SK-N-SH (cell line): Measurements from ENCODE around the gene NRL. TPM values are rescaled to one million over a fixed set of nuclear protein-coding genes. Genes with fewer than 3 reads are reported as not detected.

Experiments
- CTCF ChIA-PET: fragments of 300-600, 350-600 bp; formaldehyde crosslinking; extraction: SDS; loops from one replicate; lab custom pipeline; 2021; lab: Yijun Ruan, JAX
- POLR2A ChIA-PET: fragments of 350-600 bp; sonication (Branson Sonifier 250); formaldehyde crosslinking; extraction: SDS; loops from one replicate; lab custom pipeline; 2020; ENCODE audit warnings: antibody characterized with exemption, inconsistent platforms; lab: Yijun Ruan, JAX
- DNase-seq: peaks from one replicate; pipeline ENCODE4 v3.0.0; 2012
- H2AFZ ChIP-seq: fragments of 200-600 bp; sonication (generic); 2 replicates; pipeline ENCODE4 v1.8.1; 2016; ENCODE audit warnings: antibody characterized with exemption, mild to moderate bottlenecking, low read depth
- H3F3A ChIP-seq: fragments of 200-600 bp; sonication (generic); replicated peaks from 2 replicates; pipeline ENCODE3; 2016; ENCODE audit warnings: antibody characterized with exemption, mild to moderate bottlenecking; ENCODE audit not compliant: insufficient read depth
- H3K27ac ChIP-seq, 2 experiments: fragments of 200-500 bp in 1 of 2; fragments of 200-600 bp in 1 of 2; sonication (Bioruptor generic) in 1 of 2; sonication (generic), shearing (Covaris generic) in 1 of 2; 2 replicates each; pipeline versions ENCODE4 v1.5.1 to v1.6.1; 2014 to 2016; ENCODE audit warnings: low read depth in 2 of 2, inconsistent platforms in 1 of 2, low read length in 1 of 2, mild to moderate bottlenecking in 1 of 2, mixed read lengths in 1 of 2
- H3K27me3 ChIP-seq: fragments of 200-600 bp; sonication (generic), shearing (Covaris generic); 2 replicates; pipeline ENCODE4 v1.6.1; 2016; ENCODE audit warnings: mixed run types; ENCODE audit not compliant: insufficient read depth
- H3K36me3 ChIP-seq, 2 experiments: fragments of 200-500 bp in 1 of 2; fragments of 200-600 bp in 1 of 2; sonication (Bioruptor generic) in 1 of 2; sonication (generic) in 1 of 2; replicated peaks in 1 of 2; 2 replicates each; pipeline versions ENCODE3 to v1.5.1; 2014 to 2016; ENCODE audit warnings: low read length in 1 of 2, mild to moderate bottlenecking in 1 of 2; ENCODE audit not compliant: insufficient read depth in 2 of 2, control insufficient read depth in 1 of 2
- H3K4me1 ChIP-seq, 2 experiments: fragments of 200-500 bp in 1 of 2; fragments of 200-600 bp in 1 of 2; sonication (Bioruptor generic) in 1 of 2; sonication (generic), shearing (Covaris generic) in 1 of 2; 2 replicates each; pipeline versions ENCODE4 v1.5.1 to v1.6.1; 2014 to 2016; ENCODE audit warnings: low read depth in 1 of 2, low read length in 1 of 2, mixed run types in 1 of 2; ENCODE audit not compliant: insufficient read depth in 2 of 2, control insufficient read depth in 1 of 2
- H3K4me2 ChIP-seq: fragments of 200-600 bp; sonication (generic), shearing (Covaris generic); 2 replicates; pipeline ENCODE4 v1.6.1; 2017; ENCODE audit warnings: mixed run types
- H3K4me3 ChIP-seq, 2 experiments: fragments of 200-500 bp in 1 of 2; fragments of 200-600 bp in 1 of 2; sonication (Bioruptor generic) in 1 of 2; sonication (generic), shearing (Covaris generic) in 1 of 2; 2 replicates each; pipeline versions ENCODE4 v1.5.1 to v1.8.1; 2014 to 2016; ENCODE audit warnings: low read depth in 2 of 2, inconsistent platforms in 1 of 2, low read length in 1 of 2, mild to moderate bottlenecking in 1 of 2, mixed read lengths in 1 of 2, moderate library complexity in 1 of 2
- H3K79me2 ChIP-seq: fragments of 200-600 bp; sonication (generic); 2 replicates; pipeline ENCODE4 v1.8.1; 2017; ENCODE audit warnings: mild to moderate bottlenecking; ENCODE audit not compliant: insufficient read depth
- H3K9ac ChIP-seq: fragments of 200-600 bp; sonication (generic); 2 replicates; pipeline ENCODE4 v1.6.1; 2017; ENCODE audit warnings: mixed run types
- H3K9me2 ChIP-seq: fragments of 200-600 bp; sonication (generic); 2 replicates; pipeline ENCODE4 v1.6.1; 2017; ENCODE audit warnings: mixed run types
- H3K9me3 ChIP-seq: fragments of 200-600 bp; sonication (generic); 2 replicates; pipeline ENCODE4 v1.6.1; 2017; ENCODE audit warnings: mixed run types, mild to moderate bottlenecking, moderate library complexity
- H4K20me1 ChIP-seq: fragments of 200-600 bp; sonication (generic); 2 replicates; pipeline ENCODE4 v1.6.1; 2017; ENCODE audit warnings: mild to moderate bottlenecking, mixed run types; ENCODE audit not compliant: insufficient read depth
- ELF1 ChIP-seq: IDR thresholded peaks from 2 replicates; pipeline ENCODE4 v1.4.0; 2012
- MEF2A ChIP-seq: IDR thresholded peaks from 2 replicates; pipeline ENCODE4 v1.4.0; 2012; ENCODE audit warnings: low read depth, borderline replicate concordance
- MXI1 ChIP-seq: IDR thresholded peaks from 2 replicates; pipeline ENCODE4 v1.6.1; 2012; ENCODE audit warnings: mild to moderate bottlenecking, low read depth, low read length, improper control_type of control experiment
- NFIC ChIP-seq: IDR thresholded peaks from 2 replicates; pipeline ENCODE4 v1.4.0; 2012; ENCODE audit warnings: borderline replicate concordance
- NRF1 ChIP-seq: IDR thresholded peaks from 2 replicates; pipeline ENCODE4 v1.6.1; 2012; ENCODE audit warnings: low read depth, mild to moderate bottlenecking, low read length
- RAD21 ChIP-seq: IDR thresholded peaks from 2 replicates; pipeline ENCODE4 v1.6.1; 2012; ENCODE audit warnings: mild to moderate bottlenecking, low read length
- RCOR1 ChIP-seq: fragments of 150-350 bp; IDR thresholded peaks from 2 replicates; pipeline ENCODE4 v1.6.1; 2017; ENCODE audit warnings: antibody characterized with exemption, low read length
- RXRA ChIP-seq: IDR thresholded peaks from 2 replicates; pipeline ENCODE4 v1.4.0; 2012; ENCODE audit warnings: low read depth, mild to moderate bottlenecking, borderline replicate concordance
- SIN3A ChIP-seq: IDR thresholded peaks from 2 replicates; pipeline ENCODE4 v1.6.1; 2012; ENCODE audit warnings: low read depth, mild to moderate bottlenecking, low read length, moderate library complexity, borderline replicate concordance
- SMC3 ChIP-seq: IDR thresholded peaks from 2 replicates; pipeline ENCODE4 v1.6.1; 2012; ENCODE audit warnings: low read depth, low read length, improper control_type of control experiment
- TCF12 ChIP-seq: IDR thresholded peaks from 2 replicates; pipeline ENCODE4 v1.4.0; 2012
- TEAD4 ChIP-seq: IDR thresholded peaks from 2 replicates; pipeline ENCODE4 v1.4.0; 2012; ENCODE audit warnings: mild to moderate bottlenecking, borderline replicate concordance; ENCODE audit not compliant: insufficient read depth
- WGBS: methylation state at CpG from one replicate; pipeline ENCODE4 v1.1.6; 2017; ENCODE audit warnings: low lambda C conversion rate; 5-methylcytosine and 5-hydroxymethylcytosine counted together
- polyA plus RNA-seq, 3 experiments: library from polyadenylated mRNA; depleted of rRNA; stranded (reverse); fragments of >200 nt; gene quantifications; 2 replicates each; pipeline ENCODE4 v1.2.3, GENCODE V29; 2012
- TF ChIP-seq, protein P1 (sequence below): fragments of 200-600 bp; sonication (generic); IDR thresholded peaks from 2 replicates; pipeline ENCODE4 v1.6.1; 2017; ENCODE audit warnings: antibody characterized with exemption, mild to moderate bottlenecking, moderate library complexity
- TF ChIP-seq, protein P2 (sequence below): IDR thresholded peaks from 2 replicates; pipeline ENCODE4 v1.4.0; 2012; ENCODE audit warnings: low read depth
- TF ChIP-seq, protein P3 (sequence below): IDR thresholded peaks from 2 replicates; pipeline ENCODE4 v1.6.1; 2012; ENCODE audit warnings: mild to moderate bottlenecking, low read depth, low read length, moderate library complexity
- TF ChIP-seq, protein P4 (sequence below): fragments of 150-350 bp; IDR thresholded peaks from 2 replicates; pipeline ENCODE4 v1.6.1; 2017; ENCODE audit warnings: antibody characterized with exemption, low read length, low read depth, borderline replicate concordance

The NRL gene
- polyA plus RNA-seq, 1 of the 3 experiments (the other 2 are of a cell fraction): 0.76 TPM

DNA sequence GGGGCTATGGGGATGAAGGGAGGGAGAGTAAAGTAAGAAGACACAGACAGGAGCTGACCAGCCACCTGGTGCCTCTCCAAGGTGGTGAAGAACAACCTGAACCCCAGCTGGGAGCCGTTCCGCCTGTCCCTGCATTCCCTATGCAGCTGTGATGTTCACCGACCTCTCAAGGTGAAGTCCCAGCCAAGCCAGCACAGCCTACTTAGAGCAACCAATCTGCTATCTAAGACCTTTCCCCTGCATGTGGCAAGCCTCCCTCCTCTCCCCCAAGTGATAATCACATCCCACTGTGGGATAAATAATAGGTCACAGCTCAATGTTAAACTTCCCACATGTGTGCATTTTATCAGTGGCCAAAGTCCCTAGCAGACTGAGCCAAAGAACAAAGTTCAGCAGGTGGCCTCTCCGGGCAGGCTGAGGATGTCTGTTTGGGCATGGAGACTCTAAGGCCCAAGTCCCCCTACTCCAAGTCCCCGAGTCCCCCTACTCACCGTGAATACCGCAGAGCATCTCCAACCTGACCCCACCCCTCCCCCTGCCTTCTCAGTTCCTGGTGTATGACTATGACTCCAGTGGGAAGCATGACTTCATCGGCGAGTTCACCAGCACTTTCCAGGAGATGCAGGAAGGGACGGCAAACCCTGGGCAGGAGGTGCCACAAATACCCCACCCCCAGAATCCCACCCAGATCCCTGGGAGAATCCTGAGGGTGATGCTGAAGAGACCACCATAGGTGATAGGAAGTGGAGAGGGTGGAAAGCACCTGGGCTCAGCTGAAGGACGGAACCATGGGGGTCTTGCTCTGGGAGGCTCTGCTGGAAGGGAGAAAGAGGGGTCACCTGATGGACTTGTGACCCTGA is 39.9 kb downstream of the NRL start (continued):
- TF ChIP-seq, protein P1, sequence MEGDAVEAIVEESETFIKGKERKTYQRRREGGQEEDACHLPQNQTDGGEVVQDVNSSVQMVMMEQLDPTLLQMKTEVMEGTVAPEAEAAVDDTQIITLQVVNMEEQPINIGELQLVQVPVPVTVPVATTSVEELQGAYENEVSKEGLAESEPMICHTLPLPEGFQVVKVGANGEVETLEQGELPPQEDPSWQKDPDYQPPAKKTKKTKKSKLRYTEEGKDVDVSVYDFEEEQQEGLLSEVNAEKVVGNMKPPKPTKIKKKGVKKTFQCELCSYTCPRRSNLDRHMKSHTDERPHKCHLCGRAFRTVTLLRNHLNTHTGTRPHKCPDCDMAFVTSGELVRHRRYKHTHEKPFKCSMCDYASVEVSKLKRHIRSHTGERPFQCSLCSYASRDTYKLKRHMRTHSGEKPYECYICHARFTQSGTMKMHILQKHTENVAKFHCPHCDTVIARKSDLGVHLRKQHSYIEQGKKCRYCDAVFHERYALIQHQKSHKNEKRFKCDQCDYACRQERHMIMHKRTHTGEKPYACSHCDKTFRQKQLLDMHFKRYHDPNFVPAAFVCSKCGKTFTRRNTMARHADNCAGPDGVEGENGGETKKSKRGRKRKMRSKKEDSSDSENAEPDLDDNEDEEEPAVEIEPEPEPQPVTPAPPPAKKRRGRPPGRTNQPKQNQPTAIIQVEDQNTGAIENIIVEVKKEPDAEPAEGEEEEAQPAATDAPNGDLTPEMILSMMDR: no peak
- TF ChIP-seq RXRA (no peak), NRF1 (no peak), TEAD4 (no peak)
- TF ChIP-seq, protein P2, sequence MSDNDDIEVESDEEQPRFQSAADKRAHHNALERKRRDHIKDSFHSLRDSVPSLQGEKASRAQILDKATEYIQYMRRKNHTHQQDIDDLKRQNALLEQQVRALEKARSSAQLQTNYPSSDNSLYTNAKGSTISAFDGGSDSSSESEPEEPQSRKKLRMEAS: no peak
- TF ChIP-seq, protein P3, sequence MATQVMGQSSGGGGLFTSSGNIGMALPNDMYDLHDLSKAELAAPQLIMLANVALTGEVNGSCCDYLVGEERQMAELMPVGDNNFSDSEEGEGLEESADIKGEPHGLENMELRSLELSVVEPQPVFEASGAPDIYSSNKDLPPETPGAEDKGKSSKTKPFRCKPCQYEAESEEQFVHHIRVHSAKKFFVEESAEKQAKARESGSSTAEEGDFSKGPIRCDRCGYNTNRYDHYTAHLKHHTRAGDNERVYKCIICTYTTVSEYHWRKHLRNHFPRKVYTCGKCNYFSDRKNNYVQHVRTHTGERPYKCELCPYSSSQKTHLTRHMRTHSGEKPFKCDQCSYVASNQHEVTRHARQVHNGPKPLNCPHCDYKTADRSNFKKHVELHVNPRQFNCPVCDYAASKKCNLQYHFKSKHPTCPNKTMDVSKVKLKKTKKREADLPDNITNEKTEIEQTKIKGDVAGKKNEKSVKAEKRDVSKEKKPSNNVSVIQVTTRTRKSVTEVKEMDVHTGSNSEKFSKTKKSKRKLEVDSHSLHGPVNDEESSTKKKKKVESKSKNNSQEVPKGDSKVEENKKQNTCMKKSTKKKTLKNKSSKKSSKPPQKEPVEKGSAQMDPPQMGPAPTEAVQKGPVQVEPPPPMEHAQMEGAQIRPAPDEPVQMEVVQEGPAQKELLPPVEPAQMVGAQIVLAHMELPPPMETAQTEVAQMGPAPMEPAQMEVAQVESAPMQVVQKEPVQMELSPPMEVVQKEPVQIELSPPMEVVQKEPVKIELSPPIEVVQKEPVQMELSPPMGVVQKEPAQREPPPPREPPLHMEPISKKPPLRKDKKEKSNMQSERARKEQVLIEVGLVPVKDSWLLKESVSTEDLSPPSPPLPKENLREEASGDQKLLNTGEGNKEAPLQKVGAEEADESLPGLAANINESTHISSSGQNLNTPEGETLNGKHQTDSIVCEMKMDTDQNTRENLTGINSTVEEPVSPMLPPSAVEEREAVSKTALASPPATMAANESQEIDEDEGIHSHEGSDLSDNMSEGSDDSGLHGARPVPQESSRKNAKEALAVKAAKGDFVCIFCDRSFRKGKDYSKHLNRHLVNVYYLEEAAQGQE: no peak
- TF ChIP-seq, all 33 proteins: peak for 0

DNA sequence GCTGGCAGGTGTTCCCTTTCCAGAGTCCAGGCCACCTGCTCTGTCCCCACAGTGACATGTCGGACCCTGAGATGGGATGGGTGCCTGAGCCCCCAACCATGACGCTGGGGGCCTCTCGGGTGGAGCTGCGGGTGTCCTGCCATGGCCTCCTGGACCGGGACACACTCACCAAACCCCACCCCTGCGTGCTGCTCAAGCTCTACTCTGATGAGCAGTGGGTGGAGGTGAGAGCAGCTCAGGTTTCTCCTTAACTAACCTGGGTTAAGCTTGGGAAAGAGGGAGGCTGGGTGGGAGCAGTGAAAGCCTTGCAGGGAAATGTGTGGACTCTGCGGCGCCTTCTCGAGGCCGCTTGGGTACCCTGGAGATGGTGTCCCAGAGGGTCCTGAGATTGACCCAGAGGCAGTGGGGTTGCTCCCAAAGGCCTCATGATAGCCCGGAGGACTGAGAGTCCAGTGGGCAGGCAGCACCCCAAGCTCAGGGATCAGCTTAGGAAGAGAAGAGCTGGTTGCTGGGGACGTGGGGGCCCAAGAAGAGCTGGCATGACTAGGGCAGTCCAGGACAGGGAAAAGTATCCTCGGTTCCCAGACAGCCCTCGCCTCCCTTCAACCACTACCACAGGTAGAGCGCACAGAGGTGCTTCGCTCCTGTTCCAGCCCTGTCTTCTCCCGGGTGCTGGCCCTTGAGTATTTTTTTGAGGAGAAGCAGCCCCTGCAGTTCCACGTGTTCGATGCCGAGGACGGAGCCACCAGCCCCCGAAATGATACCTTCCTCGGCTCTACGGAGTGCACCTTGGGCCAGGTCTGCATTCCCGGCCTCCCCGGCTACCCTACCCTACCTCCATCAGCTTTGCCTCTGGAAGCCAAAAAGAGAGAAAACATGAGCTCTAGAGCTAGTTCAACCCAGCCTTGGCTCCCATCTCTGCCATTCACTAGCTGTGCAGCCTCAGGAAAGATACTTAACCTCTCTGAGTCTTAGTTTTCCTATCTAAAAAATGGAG is 41.6 kb downstream of the NRL start:
- Histone ChIP-seq H2AFZ (no peak overlapping the region), H3K27ac (no peak overlapping the region), H3K27me3 (no peaks in the 10 kb centered on the region; the same call in 1 of the 2 replicates), H3K9me2 (no peaks in the 10 kb centered on the region), H3K4me1 (no peaks in the 10 kb centered on the region; a peak in 1 of 4 replicates), H4K20me1 (no peaks in the 10 kb centered on the region), H3K9ac (no peak overlapping the region), H3K79me2 (no peaks in the 10 kb centered on the region), H3K4me2 (no peak overlapping the region), H3K4me3 (no peak overlapping the region), H3K36me3 (no peaks in the 10 kb centered on the region), H3K9me3 (no peaks in the 10 kb centered on the region), H3F3A (no peaks in the 10 kb centered on the region)
- no peak for DNase-seq
- TF ChIP-seq SIN3A (no peak), MEF2A (no peak), RAD21 (no peak), NFIC (no peak), SMC3 (no peak), TCF12 (no peak), RCOR1 (no peak), MXI1 (no peak), ELF1 (no peak)
- TF ChIP-seq, protein P4, sequence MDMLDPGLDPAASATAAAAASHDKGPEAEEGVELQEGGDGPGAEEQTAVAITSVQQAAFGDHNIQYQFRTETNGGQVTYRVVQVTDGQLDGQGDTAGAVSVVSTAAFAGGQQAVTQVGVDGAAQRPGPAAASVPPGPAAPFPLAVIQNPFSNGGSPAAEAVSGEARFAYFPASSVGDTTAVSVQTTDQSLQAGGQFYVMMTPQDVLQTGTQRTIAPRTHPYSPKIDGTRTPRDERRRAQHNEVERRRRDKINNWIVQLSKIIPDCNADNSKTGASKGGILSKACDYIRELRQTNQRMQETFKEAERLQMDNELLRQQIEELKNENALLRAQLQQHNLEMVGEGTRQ: no peak
- TF ChIP-seq, protein P2: no peak
- WGBS: 76% methylated on average over 22 of the region's 26 CpGs
- ChIA-PET CTCF (interaction anchor here (1.5 to 42.8 kb wide), 4 partner anchors 8 to 27 kb away, joined by 4 to 1159 read pairs (median 151); partner anchors contain the start of gene PCK2), POLR2A (interaction anchor here (1.8 kb wide), 1 partner anchor 22 kb away, joined by 3 read pairs; the partner anchor contains the start of gene CARMIL3)
